ES-I3 (cell line): Measurements from ENCODE around the gene CIROP.

Experiments
- H3K36me3 ChIP-seq: 2 replicates; pipeline ENCODE4 v1.6.1; 2013; ENCODE audit warnings: mild to moderate bottlenecking, low read length, control low read depth, moderate library complexity; ENCODE audit not compliant: insufficient read depth
- H3K4me1 ChIP-seq: 2 replicates; pipeline ENCODE4 v1.6.1; 2013; ENCODE audit warnings: mild to moderate bottlenecking, control low read depth, low read length; ENCODE audit not compliant: insufficient read depth
- H3K9ac ChIP-seq: 2 replicates; pipeline ENCODE4 v1.6.1; 2013; ENCODE audit warnings: low read depth, mild to moderate bottlenecking, low read length, moderate library complexity
- H3K9me3 ChIP-seq: 2 replicates; pipeline ENCODE4 v1.6.1; 2013; ENCODE audit warnings: mild to moderate bottlenecking, low read length, moderate library complexity; ENCODE audit not compliant: control insufficient read depth, insufficient read depth

Gene CIROP

GRCh38 chr14:23078692-23079116 is 26.1 kb downstream of the CIROP start:
- Histone ChIP-seq H3K36me3 (peaks cover 46% of the 10 kb centered on the region), H3K4me1 (peaks cover 8% of the 10 kb centered on the region), H3K9me3 (no peaks in the 10 kb centered on the region), H3K9ac (no peak overlapping the region)

GRCh38 chr14:23077962-23078361 is 26.8 kb downstream of the CIROP start:
- H3K36me3 ChIP-seq, result peaks cover 46% of the 10 kb centered on the region
- H3K9me3 ChIP-seq, result no peaks in the 10 kb centered on the region
- H3K4me1 ChIP-seq, result peaks cover 8% of the 10 kb centered on the region
- H3K9ac ChIP-seq, result no peak overlapping the region

GRCh38 chr14:23076785-23077408 is 27.9 kb downstream of the CIROP start:
- no peak overlapping the region for H3K9ac ChIP-seq
- H3K4me1 ChIP-seq, result peaks cover 13% of the 10 kb centered on the region
- H3K9me3 ChIP-seq, result no peaks in the 10 kb centered on the region
- peaks cover 53% of the 10 kb centered on the region for H3K36me3 ChIP-seq

GRCh38 chr14:23074906-23075305 is 29.9 kb downstream of the CIROP start:
- peaks cover 20% of the 10 kb centered on the region for H3K4me1 ChIP-seq
- peaks cover 38% of the 10 kb centered on the region for H3K36me3 ChIP-seq
- H3K9ac ChIP-seq, result no peak overlapping the region
- no peaks in the 10 kb centered on the region for H3K9me3 ChIP-seq

GRCh38 chr14:23071921-23072539 is 32.8 kb downstream of the CIROP start:
- Histone ChIP-seq H3K9ac (peak overlapping the region; percentile 96; the same call in 1 of the 2 replicates), H3K4me1 (peaks cover 20% of the 10 kb centered on the region), H3K9me3 (no peaks in the 10 kb centered on the region), H3K36me3 (peaks cover 40% of the 10 kb centered on the region)

GRCh38 chr14:23071244-23071920 is 33.4 kb downstream of the CIROP start:
- H3K9me3 ChIP-seq, result no peaks in the 10 kb centered on the region
- peaks cover 41% of the 10 kb centered on the region for H3K36me3 ChIP-seq
- H3K4me1 ChIP-seq, result peaks cover 17% of the 10 kb centered on the region
- peak overlapping the region; percentile 96 for H3K9ac ChIP-seq

- Histone ChIP-seq H3K9me3 (no peaks in the 10 kb centered on the region), H3K36me3 (peaks cover 38% of the 10 kb centered on the region), H3K4me1 (peaks cover 12% of the 10 kb centered on the region; the same call in 1 of the 2 replicates), H3K9ac (peak overlapping the region; percentile 96)
Measured at GRCh38 chr14:23070262-23071129, 34.3 kb downstream of the CIROP start.

GRCh38 chr14:23069413-23069806 is 35.4 kb downstream of the CIROP start:
- no peak overlapping the region for H3K9ac ChIP-seq
- peaks cover 42% of the 10 kb centered on the region for H3K36me3 ChIP-seq
- peaks cover 12% of the 10 kb centered on the region; the same call in 1 of the 2 replicates for H3K4me1 ChIP-seq
- no peaks in the 10 kb centered on the region for H3K9me3 ChIP-seq

GRCh38 chr14:23068789-23069412 is 35.9 kb downstream of the CIROP start:
- Histone ChIP-seq H3K9me3 (no peaks in the 10 kb centered on the region), H3K36me3 (peaks cover 46% of the 10 kb centered on the region), H3K9ac (no peak overlapping the region), H3K4me1 (peaks cover 12% of the 10 kb centered on the region; the same call in 1 of the 2 replicates)

- no peaks in the 10 kb centered on the region for H3K9me3 ChIP-seq
- H3K9ac ChIP-seq, result no peak overlapping the region
- H3K36me3 ChIP-seq, result peaks cover 54% of the 10 kb centered on the region
- peaks cover 12% of the 10 kb centered on the region; the same call in 1 of the 2 replicates for H3K4me1 ChIP-seq
Measured at GRCh38 chr14:23067847-23068788, 36.7 kb downstream of the CIROP start.

GRCh38 chr14:23066855-23067744 is 37.7 kb downstream of the CIROP start:
- Histone ChIP-seq H3K36me3 (peaks cover 57% of the 10 kb centered on the region), H3K9me3 (no peaks in the 10 kb centered on the region), H3K4me1 (peaks cover 11% of the 10 kb centered on the region; the same call in 1 of the 2 replicates), H3K9ac (no peak overlapping the region)

GRCh38 chr14:23066368-23066767 is 38.4 kb downstream of the CIROP start:
- H3K9ac ChIP-seq, result no peak overlapping the region
- H3K36me3 ChIP-seq, result peaks cover 60% of the 10 kb centered on the region
- H3K4me1 ChIP-seq, result peaks cover 7% of the 10 kb centered on the region; the same call in 1 of the 2 replicates
- no peaks in the 10 kb centered on the region for H3K9me3 ChIP-seq
